Measurements from ENCODE around the gene SDCBP2. TPM values are rescaled to one million over a fixed set of nuclear protein-coding genes. Genes with fewer than 3 reads are reported as not detected.

Gene SDCBP2
- 0.65 and 2.3 TPM in 2 replicates for total RNA-seq

GRCh38 chr20:1328680-1329330 lies at the start of gene SDCBP2:
Gene SDCBP2 (minus strand): TSS chr20:1329139. CDS start chr20:1320416, 8,723 bp downstream.

DNA sequence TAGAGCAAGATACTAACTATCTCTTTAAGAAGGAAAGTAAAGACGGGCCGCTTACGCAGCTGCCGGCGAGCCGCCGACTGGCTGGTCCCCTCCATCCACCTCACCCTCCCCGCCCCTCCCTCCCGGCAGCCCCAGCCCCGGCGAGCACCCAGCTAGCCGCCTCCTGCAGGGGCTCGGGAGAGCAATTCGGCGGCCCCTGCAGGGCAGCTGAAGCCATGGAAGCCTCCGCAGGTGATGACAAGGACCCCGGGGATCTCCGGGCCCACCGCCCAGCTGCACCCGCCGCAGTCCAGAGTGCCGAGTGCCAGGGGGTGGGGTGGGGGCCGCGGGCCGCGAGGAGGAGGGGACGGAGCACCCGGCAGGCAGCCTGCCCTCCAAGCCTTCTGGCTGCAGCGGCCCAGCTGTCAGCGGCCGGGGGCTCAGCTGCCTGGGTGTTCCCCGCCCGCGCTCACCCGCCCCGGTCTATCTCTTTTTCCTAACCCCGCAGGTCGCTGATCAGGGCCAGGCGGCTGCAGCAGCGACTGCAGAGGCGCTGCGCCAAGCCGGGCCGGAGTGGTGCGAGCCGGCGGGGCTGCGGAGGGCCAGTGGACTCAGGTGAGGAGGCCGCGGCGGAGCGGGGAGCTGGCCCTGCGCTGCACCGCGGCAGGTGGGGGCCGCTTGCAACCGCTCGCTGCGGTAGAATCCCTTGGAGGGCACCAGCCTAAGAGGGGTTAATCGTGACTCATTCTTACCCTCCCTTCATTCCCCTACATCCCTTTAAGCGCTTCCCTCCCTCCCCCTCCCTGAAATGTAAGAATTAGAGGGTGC lies 62.6 kb downstream of the SDCBP2 start, which contains the start of gene SNPH:
Gene SNPH, plus strand, starts transcription at position 128 of the 807 bp plus-strand sequence. CDS start 29,946 bp downstream, outside the sequence.

Other genes with a start within 250 kb of the SDCBP2 start
- 73.0 and 147 TPM in 2 replicates for gene PSMF1, start 210.5 kb downstream of the SDCBP2 start, total RNA-seq
- gene TMEM74B, start 144.2 kb downstream of the SDCBP2 start, total RNA-seq = not detected in 2 replicates
- 0.13 TPM in 1 of 2 replicates, not detected in the other for gene C20orf202, start 125.7 kb downstream of the SDCBP2 start, total RNA-seq
- not detected in 2 replicates for gene RAD21L1, start 103.1 kb downstream of the SDCBP2 start, total RNA-seq
- 6.8 and 8.6 TPM in 2 replicates for gene SNPH, start 62.8 kb downstream of the SDCBP2 start, total RNA-seq
- gene FKBP1A, start 63.9 kb upstream of the SDCBP2 start, total RNA-seq = 99.5 and 139 TPM in 2 replicates
- 29.5 and 33.7 TPM in 2 replicates for gene NSFL1C, start 137.7 kb upstream of the SDCBP2 start, total RNA-seq
- gene SIRPB2, start 162.3 kb upstream of the SDCBP2 start, total RNA-seq = not detected in 2 replicates
- gene SIRPD, start 228.6 kb upstream of the SDCBP2 start, total RNA-seq = not detected in 2 replicates